ENCODE results near the gene TARS1.

Gene TARS1

DNA sequence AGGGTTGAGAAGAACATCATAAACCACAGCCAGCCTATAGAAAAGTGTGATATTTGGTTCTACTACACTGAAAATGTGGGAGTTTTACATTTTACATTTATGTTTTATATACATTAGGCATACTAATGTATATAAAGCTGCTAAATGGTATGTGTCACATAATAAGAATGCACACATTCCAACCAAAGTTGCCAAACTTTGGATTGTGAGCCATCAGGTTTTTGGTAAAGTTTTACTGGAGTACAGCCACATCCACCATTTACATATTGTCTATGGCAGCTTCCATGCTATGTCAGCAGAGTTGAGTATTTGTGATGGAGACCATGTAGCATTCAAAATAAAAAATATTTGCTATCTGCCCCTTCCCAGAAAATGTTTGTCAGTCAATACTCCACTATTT is 23.1 kb upstream of the TARS1 start:
- Histone ChIP-seq H3K9me3 (no peaks in the 10 kb centered on the region), H3K4me3 (no peak overlapping the region), H3K4me1 (no peaks in the 10 kb centered on the region), H3K27ac (no peak overlapping the region), H3K27me3 (no peaks in the 10 kb centered on the region), H3K36me3 (no peaks in the 10 kb centered on the region)
- TF ChIP-seq, protein P1, sequence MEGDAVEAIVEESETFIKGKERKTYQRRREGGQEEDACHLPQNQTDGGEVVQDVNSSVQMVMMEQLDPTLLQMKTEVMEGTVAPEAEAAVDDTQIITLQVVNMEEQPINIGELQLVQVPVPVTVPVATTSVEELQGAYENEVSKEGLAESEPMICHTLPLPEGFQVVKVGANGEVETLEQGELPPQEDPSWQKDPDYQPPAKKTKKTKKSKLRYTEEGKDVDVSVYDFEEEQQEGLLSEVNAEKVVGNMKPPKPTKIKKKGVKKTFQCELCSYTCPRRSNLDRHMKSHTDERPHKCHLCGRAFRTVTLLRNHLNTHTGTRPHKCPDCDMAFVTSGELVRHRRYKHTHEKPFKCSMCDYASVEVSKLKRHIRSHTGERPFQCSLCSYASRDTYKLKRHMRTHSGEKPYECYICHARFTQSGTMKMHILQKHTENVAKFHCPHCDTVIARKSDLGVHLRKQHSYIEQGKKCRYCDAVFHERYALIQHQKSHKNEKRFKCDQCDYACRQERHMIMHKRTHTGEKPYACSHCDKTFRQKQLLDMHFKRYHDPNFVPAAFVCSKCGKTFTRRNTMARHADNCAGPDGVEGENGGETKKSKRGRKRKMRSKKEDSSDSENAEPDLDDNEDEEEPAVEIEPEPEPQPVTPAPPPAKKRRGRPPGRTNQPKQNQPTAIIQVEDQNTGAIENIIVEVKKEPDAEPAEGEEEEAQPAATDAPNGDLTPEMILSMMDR (IDR thresholded peaks at IDR 0.05) = no peak
- DNase-seq = no peak
- intact Hi-C loops (cut with DNase I; ENCODE audit: low total_unique reads) = no loop called here

DNA sequence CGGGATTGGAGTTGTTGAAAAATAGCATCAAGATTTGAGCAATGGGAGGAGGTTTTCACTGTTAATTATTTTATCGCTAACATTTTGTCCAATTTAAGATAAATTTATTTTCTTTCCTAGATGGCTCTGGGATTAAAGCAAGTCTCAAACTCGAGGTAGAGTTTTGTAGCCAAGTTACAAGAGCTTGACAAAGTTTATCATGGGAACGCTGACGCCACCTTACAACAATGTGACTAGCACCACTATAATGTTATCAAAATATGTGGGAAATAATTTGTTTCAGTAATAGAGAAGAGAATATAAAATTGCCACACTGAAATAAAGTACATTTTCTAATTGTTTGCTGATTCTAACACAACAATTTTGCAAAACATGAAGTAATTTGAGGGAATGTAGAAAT is 19.8 kb upstream of the TARS1 start:
- H3K27ac ChIP-seq = no peak overlapping the region
- no peaks in the 10 kb centered on the region for H3K27me3 ChIP-seq
- no peak for DNase-seq
- intact Hi-C loops (cut with DNase I; ENCODE audit: low total_unique reads) = loop anchor here (5.0 to 10.0 kb wide), 2 partner anchors 716 to 934 kb away; no protein-coding TSS in a partner anchor
- no peak overlapping the region for H3K4me3 ChIP-seq
- H3K9me3 ChIP-seq = no peaks in the 10 kb centered on the region
- TF ChIP-seq, protein P1 (IDR thresholded peaks at IDR 0.05) = no peak
- no peaks in the 10 kb centered on the region for H3K36me3 ChIP-seq
- H3K4me1 ChIP-seq = no peaks in the 10 kb centered on the region

DNA sequence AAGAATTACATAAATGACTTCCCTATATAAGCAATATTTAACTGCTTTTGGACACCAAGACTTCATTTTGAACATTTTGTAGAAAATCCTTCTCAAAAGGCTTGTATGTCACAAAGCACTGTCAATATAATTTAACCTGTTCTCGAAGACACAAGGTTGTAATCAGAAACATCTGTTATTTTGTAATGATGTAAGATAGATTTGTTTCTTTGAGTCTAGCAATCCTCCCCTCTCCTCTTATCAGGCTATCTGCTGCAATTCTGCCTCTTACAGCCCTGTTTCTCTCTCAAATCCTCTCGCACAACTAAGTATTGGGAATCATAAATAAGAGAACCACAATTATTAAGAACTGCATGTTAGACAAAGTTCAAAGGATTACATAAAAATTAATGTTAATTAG is 18.6 kb upstream of the TARS1 start:
- TF ChIP-seq, protein P1 (IDR thresholded peaks at IDR 0.05) = no peak
- Histone ChIP-seq H3K4me1 (no peaks in the 10 kb centered on the region), H3K27me3 (no peaks in the 10 kb centered on the region), H3K4me3 (no peak overlapping the region), H3K9me3 (no peaks in the 10 kb centered on the region), H3K36me3 (no peaks in the 10 kb centered on the region), H3K27ac (no peak overlapping the region)
- intact Hi-C loops (cut with DNase I; ENCODE audit: low total_unique reads) = loop anchor here (5.0 to 10.0 kb wide), 2 partner anchors 717 to 935 kb away; no protein-coding TSS in a partner anchor
- no peak for DNase-seq

DNA sequence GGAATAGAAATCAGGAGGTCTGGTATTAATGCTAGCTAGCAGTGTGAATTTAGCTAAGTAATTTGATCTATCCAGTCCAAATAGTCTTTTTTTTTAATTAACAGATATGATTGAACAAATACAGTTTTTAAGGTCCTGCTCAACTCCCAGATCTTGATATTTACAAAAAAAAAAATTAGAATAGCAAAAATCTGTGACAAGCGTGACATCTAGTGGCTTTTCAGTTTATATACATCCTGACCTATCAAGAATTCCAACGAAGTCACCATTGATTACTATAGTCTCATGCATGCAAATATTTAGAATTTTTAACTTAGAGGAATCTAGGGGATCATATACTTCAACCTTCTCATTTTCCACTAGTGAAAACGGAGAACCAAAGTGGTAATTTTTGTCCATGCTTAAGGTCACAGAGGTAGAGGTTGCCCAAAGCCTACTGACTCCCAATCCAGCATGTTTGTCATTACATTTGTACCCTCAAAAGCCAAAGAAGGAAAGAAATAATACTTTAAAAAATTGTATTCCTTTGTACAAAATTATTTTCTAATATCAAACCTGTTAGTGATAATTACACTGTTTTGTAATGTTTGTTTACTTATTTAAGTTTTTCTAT is 17.6 kb upstream of the TARS1 start:
- H3K9me3 ChIP-seq = no peaks in the 10 kb centered on the region
- H3K36me3 ChIP-seq = no peaks in the 10 kb centered on the region
- no peaks in the 10 kb centered on the region for H3K27me3 ChIP-seq
- DNase-seq = no peak
- H3K4me1 ChIP-seq = no peaks in the 10 kb centered on the region
- intact Hi-C loops (cut with DNase I; ENCODE audit: low total_unique reads) = loop anchor here (5.0 to 10.0 kb wide), 2 partner anchors 718 to 936 kb away; no protein-coding TSS in a partner anchor
- H3K4me3 ChIP-seq = no peak overlapping the region
- TF ChIP-seq, protein P1 (IDR thresholded peaks at IDR 0.05) = peak; percentile 48 to 50
- H3K27ac ChIP-seq = no peak overlapping the region

DNA sequence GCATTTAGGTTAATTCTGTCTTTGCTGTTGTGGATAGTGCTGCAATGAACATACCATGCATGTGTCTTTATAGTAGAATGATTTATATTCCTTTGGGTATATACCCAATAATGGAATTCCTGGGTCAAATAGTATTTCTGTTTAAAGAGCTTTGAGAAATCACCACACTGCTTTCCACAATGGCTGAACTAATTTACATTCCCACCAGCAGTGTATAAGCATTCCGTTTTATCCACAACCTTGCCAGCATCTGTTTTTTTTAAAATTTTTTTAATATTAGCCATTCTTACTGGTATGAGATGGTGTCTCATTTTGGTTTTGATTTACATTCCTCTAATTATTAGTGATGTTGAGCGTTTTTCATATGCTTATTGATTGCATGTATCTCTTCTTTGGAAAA is 15.5 kb upstream of the TARS1 start:
- TF ChIP-seq, protein P1 (IDR thresholded peaks at IDR 0.05) = no peak
- no peaks in the 10 kb centered on the region for H3K36me3 ChIP-seq
- H3K9me3 ChIP-seq = no peaks in the 10 kb centered on the region
- H3K4me3 ChIP-seq = no peak overlapping the region
- intact Hi-C loops (cut with DNase I; ENCODE audit: low total_unique reads) = loop anchor here (10.0 kb wide), 1 partner anchor 721 kb away; no protein-coding TSS in a partner anchor
- H3K27ac ChIP-seq = no peak overlapping the region
- H3K4me1 ChIP-seq = no peaks in the 10 kb centered on the region
- no peak for DNase-seq
- H3K27me3 ChIP-seq = peaks cover 0 to 5% of the 10 kb centered on the region in 2 donors

Data from tibial artery (tissue), 4 donors.